ENCODE results near the gene DGKG.

- TF ChIP-seq EZH2phosphoT487 (IDR thresholded peaks at IDR 0.05; ENCODE audit: borderline replicate concordance) = no peak
- no peak for TF ChIP-seq CTCF (conservative IDR thresholded peaks at IDR 0.05; ENCODE audit: low read length)
Measured at GRCh38 chr3:186367631-186368030, 5.6 kb upstream of the DGKG start.
